H9 (cell line): ENCODE data around the gene FBXO2. TPM values are rescaled to one million over a fixed set of nuclear protein-coding genes. Genes with fewer than 3 reads are reported as not detected.

ENCODE experiments used
- DNase-seq: peaks from one replicate; pipeline ENCODE4 v3.0.0-alpha.2; 2017
- H2AFZ ChIP-seq: one replicate; pipeline ENCODE4 v1.6.1; 2013; ENCODE audit warnings: mild to moderate bottlenecking, low read length, control low read depth, moderate library complexity
- H2AK5ac ChIP-seq: 2 replicates; pipeline ENCODE4 v1.6.1; 2013; ENCODE audit warnings: low read length, control low read depth, mixed read lengths; ENCODE audit not compliant: insufficient read length
- H2BK120ac ChIP-seq: one replicate; pipeline ENCODE4 v1.6.1; 2013; ENCODE audit warnings: low read depth, mild to moderate bottlenecking, low read length, control low read depth, inconsistent platforms; ENCODE audit not compliant: poor library complexity, severe bottlenecking
- H2BK12ac ChIP-seq: 2 replicates; pipeline ENCODE4 v1.6.1; 2013; ENCODE audit warnings: low read length, control low read depth, mixed read lengths, low read depth; ENCODE audit not compliant: insufficient read length
- H2BK15ac ChIP-seq: 2 replicates; pipeline ENCODE4 v1.6.1; 2013; ENCODE audit warnings: low read depth, low read length, control low read depth
- H2BK20ac ChIP-seq: one replicate; pipeline ENCODE4 v1.6.1; 2013; ENCODE audit warnings: low read depth, mild to moderate bottlenecking, low read length, control low read depth, inconsistent platforms; ENCODE audit not compliant: poor library complexity, severe bottlenecking
- H2BK5ac ChIP-seq: 2 replicates; pipeline ENCODE4 v1.6.1; 2013; ENCODE audit warnings: low read length, control low read depth, mixed read lengths; ENCODE audit not compliant: insufficient read length
- H3K14ac ChIP-seq: 2 replicates; pipeline ENCODE4 v1.6.1; 2013; ENCODE audit warnings: low read length, control low read depth; ENCODE audit not compliant: insufficient read depth
- H3K18ac ChIP-seq: 2 replicates; pipeline ENCODE4 v1.6.1; 2013; ENCODE audit warnings: low read depth, mild to moderate bottlenecking, mixed read lengths, low read length, control low read depth; ENCODE audit not compliant: insufficient read length
- H3K23ac ChIP-seq: 2 replicates; pipeline ENCODE4 v1.6.1; 2013; ENCODE audit warnings: low read length, control low read depth, mixed read lengths, low read depth; ENCODE audit not compliant: insufficient read length
- H3K23me2 ChIP-seq: 2 replicates; pipeline ENCODE4 v1.6.1; 2013; ENCODE audit warnings: low read depth, mild to moderate bottlenecking, mixed read lengths, low read length, control low read depth; ENCODE audit not compliant: insufficient read length, poor library complexity, severe bottlenecking
- H3K27ac ChIP-seq: 2 replicates; pipeline ENCODE4 v1.5.1; 2013; ENCODE audit warnings: low read length, control low read depth, mixed read lengths, low read depth; ENCODE audit not compliant: insufficient read length
- H3K27me3 ChIP-seq: 2 replicates; pipeline ENCODE4 v1.6.1; 2013; ENCODE audit warnings: low read length, control low read depth, inconsistent platforms; ENCODE audit not compliant: insufficient read depth
- H3K4ac ChIP-seq: 2 replicates; pipeline ENCODE4 v1.6.1; 2013; ENCODE audit warnings: low read depth, mild to moderate bottlenecking, control low read depth, inconsistent platforms, low read length, moderate library complexity
- H3K4me1 ChIP-seq: 2 replicates; pipeline ENCODE4 v1.6.1; 2013; ENCODE audit warnings: low read length, control low read depth, inconsistent platforms; ENCODE audit not compliant: insufficient read depth
- H3K4me2 ChIP-seq: 2 replicates; pipeline ENCODE4 v1.6.1; 2013; ENCODE audit warnings: low read length, control low read depth, mixed read lengths; ENCODE audit not compliant: insufficient read length, insufficient read depth
- H3K56ac ChIP-seq: 2 replicates; pipeline ENCODE4 v1.6.1; 2013; ENCODE audit warnings: low read depth, mild to moderate bottlenecking, mixed read lengths, low read length, control low read depth; ENCODE audit not compliant: insufficient read length
- H3K79me1 ChIP-seq: 2 replicates; pipeline ENCODE4 v1.6.1; 2013; ENCODE audit warnings: low read depth, mild to moderate bottlenecking, moderate library complexity, low read length, control low read depth, inconsistent platforms; ENCODE audit not compliant: insufficient read depth, poor library complexity, severe bottlenecking
- H3K79me2 ChIP-seq: 2 replicates; pipeline ENCODE4 v1.6.1; 2013; ENCODE audit warnings: low read length, control low read depth, inconsistent platforms; ENCODE audit not compliant: insufficient read depth
- H3K9ac ChIP-seq: 2 replicates; pipeline ENCODE4 v1.6.1; 2013; ENCODE audit warnings: low read length, control low read depth, mixed read lengths; ENCODE audit not compliant: insufficient read length; ENCODE audit errors: extremely low read depth
- H3K9me3 ChIP-seq: one replicate; pipeline ENCODE4 v1.6.1; 2013; ENCODE audit warnings: low read depth, low read length, inconsistent platforms; ENCODE audit not compliant: control insufficient read depth
- H3T11ph ChIP-seq: one replicate; pipeline ENCODE4 v1.6.1; 2013; ENCODE audit warnings: mild to moderate bottlenecking, low read length, control low read depth, inconsistent platforms
- H4K20me1 ChIP-seq: one replicate; pipeline ENCODE4 v1.6.1; 2013; ENCODE audit not compliant: control insufficient read depth, insufficient read length, insufficient read depth
- H4K5ac ChIP-seq: 2 replicates; pipeline ENCODE4 v1.6.1; 2013; ENCODE audit warnings: low read depth, mild to moderate bottlenecking, mixed read lengths, low read length, control low read depth; ENCODE audit not compliant: insufficient read length
- H4K8ac ChIP-seq: replicated peaks from 2 replicates; pipeline ENCODE4 v1.6.1; 2013; ENCODE audit warnings: low read length, control low read depth, mixed read lengths, low read depth; ENCODE audit not compliant: insufficient read length
- H4K91ac ChIP-seq: 2 replicates; pipeline ENCODE4 v1.6.1; 2013; ENCODE audit warnings: low read depth, mild to moderate bottlenecking, moderate library complexity, mixed read lengths, low read length, control low read depth; ENCODE audit not compliant: insufficient read length
- H3K27ac Mint-ChIP-seq, 3 experiments: 2 replicates in 2 of 3; 3 replicates in 1 of 3; pipeline ENCODE4 v1.8.0; 2020 to 2021; ENCODE audit warnings: mixed read lengths in 3 of 3, mild to moderate bottlenecking in 1 of 3, moderate library complexity in 1 of 3
- H3K27me3 Mint-ChIP-seq: 2 replicates; pipeline ENCODE4 v1.8.0; 2021; ENCODE audit warnings: low read depth, mild to moderate bottlenecking, moderate library complexity, mixed read lengths
- H3K36me3 Mint-ChIP-seq, 3 experiments: 2 replicates in 2 of 3; 3 replicates in 1 of 3; pipeline ENCODE4 v1.8.0; 2020 to 2021; ENCODE audit warnings: low read depth in 3 of 3, mixed read lengths in 3 of 3; ENCODE audit not compliant: insufficient read depth in 1 of 3
- H3K4me1 Mint-ChIP-seq, 2 experiments: 2 replicates each; pipeline ENCODE4 v1.8.0; 2020; ENCODE audit warnings: mixed read lengths in 2 of 2
- H3K4me3 Mint-ChIP-seq, 2 experiments: 2 replicates in 1 of 2; 3 replicates in 1 of 2; pipeline ENCODE4 v1.8.0; 2020 to 2021; ENCODE audit warnings: mild to moderate bottlenecking in 2 of 2, mixed read lengths in 2 of 2, moderate library complexity in 1 of 2
- H3K9me3 Mint-ChIP-seq, 2 experiments: 2 replicates in 1 of 2; 3 replicates in 1 of 2; pipeline ENCODE4 v1.8.0; 2020; ENCODE audit warnings: mild to moderate bottlenecking in 2 of 2, mixed read lengths in 2 of 2, moderate library complexity in 1 of 2
- WGBS: extraction: QIAGEN DNeasy Blood & Tissue Kit; methylation state at CpG from one replicate; pipeline ENCODE4 v1.1.7; 2013; ENCODE audit warnings: missing lambda C conversion rate, low lambda C conversion rate, mixed read lengths; ENCODE audit not compliant: insufficient read length; ENCODE audit errors: extremely low coverage; 5-methylcytosine and 5-hydroxymethylcytosine counted together
- total RNA-seq: library from RNA; stranded (reverse); gene quantifications from 2 replicates; pipeline ENCODE4 v1.2.1, GENCODE V29; 2021
- TF ChIP-seq, protein P1 (sequence below): fragments of 200-600 bp; sonication (generic); conservative IDR thresholded peaks from 3 replicates; pipeline ENCODE4 v1.8.0; 2021; ENCODE audit warnings: antibody characterized with exemption, mild to moderate bottlenecking

FBXO2 gene
- total RNA-seq, 1 experiment from 2014 or later: 28.9 TPM

DNA sequence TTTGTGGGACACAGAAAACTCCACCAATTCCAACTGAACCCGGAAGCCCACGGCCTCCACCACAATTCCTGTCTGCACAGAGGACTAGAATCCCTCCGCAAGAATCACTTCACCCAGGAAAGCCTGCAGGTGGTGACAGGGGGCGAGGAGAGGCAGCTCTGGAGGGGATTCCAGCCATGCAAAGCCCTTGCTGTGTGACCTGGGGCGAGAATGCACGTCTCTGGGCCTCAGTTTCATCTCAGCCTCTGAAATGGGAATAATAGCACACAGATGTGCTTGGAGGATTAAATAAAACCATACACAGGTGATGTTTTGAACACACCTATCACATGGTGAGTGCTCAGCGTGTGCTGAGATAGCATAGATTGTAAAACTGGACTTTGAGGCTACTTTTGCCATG lies 14.1 kb downstream of the FBXO2 start:
- Histone ChIP-seq H3K4me1 (no peaks in the 10 kb centered on the region), H2AK5ac (no peak overlapping the region), H3T11ph (no peak overlapping the region), H2BK5ac (no peak overlapping the region), H2BK120ac (no peak overlapping the region), H3K23me2 (no peaks in the 10 kb centered on the region), H3K14ac (no peak overlapping the region; the same call in 1 of the 2 replicates), H3K23ac (no peak overlapping the region), H4K5ac (no peak overlapping the region), H3K79me1 (no peaks in the 10 kb centered on the region), H3K4ac (no peak overlapping the region), H3K9me3 (no peaks in the 10 kb centered on the region), H3K27me3 (no peaks in the 10 kb centered on the region), H2BK15ac (no peak overlapping the region), H2BK12ac (no peak overlapping the region), H3K4me2 (no peak overlapping the region), H3K79me2 (no peaks in the 10 kb centered on the region), H2BK20ac (no peak overlapping the region), H3K9ac (no peak overlapping the region), H3K18ac (no peak overlapping the region), H4K91ac (no peak overlapping the region), H3K27ac (no peak overlapping the region), H2AFZ (no peak overlapping the region), H4K20me1 (no peaks in the 10 kb centered on the region), H4K8ac (no peak overlapping the region), H3K56ac (no peak overlapping the region)
- Mint-ChIP-seq H3K27me3 (peaks cover 7% of the 10 kb centered on the region), H3K4me3 (no peak overlapping the region), H3K36me3 (no peaks in the 10 kb centered on the region), H3K27ac (no peak overlapping the region), H3K4me1 (no peaks in the 10 kb centered on the region), H3K9me3 (peaks cover 0 to 3% of the 10 kb centered on the region in 2 experiments; a peak in 1 of 5 replicates)
- no peak for DNase-seq
- TF ChIP-seq, protein P1, sequence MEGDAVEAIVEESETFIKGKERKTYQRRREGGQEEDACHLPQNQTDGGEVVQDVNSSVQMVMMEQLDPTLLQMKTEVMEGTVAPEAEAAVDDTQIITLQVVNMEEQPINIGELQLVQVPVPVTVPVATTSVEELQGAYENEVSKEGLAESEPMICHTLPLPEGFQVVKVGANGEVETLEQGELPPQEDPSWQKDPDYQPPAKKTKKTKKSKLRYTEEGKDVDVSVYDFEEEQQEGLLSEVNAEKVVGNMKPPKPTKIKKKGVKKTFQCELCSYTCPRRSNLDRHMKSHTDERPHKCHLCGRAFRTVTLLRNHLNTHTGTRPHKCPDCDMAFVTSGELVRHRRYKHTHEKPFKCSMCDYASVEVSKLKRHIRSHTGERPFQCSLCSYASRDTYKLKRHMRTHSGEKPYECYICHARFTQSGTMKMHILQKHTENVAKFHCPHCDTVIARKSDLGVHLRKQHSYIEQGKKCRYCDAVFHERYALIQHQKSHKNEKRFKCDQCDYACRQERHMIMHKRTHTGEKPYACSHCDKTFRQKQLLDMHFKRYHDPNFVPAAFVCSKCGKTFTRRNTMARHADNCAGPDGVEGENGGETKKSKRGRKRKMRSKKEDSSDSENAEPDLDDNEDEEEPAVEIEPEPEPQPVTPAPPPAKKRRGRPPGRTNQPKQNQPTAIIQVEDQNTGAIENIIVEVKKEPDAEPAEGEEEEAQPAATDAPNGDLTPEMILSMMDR: no peak
- no CpG with 5 or more reads among the region's 7 CpGs for WGBS
